ENCODE results near the gene WNT10A. TPM values are rescaled to one million over a fixed set of nuclear protein-coding genes. Genes with fewer than 3 reads are reported as not detected.

WNT10A gene
- total RNA-seq, 1 experiment from 2014 or later = 2.4 TPM

DNA sequence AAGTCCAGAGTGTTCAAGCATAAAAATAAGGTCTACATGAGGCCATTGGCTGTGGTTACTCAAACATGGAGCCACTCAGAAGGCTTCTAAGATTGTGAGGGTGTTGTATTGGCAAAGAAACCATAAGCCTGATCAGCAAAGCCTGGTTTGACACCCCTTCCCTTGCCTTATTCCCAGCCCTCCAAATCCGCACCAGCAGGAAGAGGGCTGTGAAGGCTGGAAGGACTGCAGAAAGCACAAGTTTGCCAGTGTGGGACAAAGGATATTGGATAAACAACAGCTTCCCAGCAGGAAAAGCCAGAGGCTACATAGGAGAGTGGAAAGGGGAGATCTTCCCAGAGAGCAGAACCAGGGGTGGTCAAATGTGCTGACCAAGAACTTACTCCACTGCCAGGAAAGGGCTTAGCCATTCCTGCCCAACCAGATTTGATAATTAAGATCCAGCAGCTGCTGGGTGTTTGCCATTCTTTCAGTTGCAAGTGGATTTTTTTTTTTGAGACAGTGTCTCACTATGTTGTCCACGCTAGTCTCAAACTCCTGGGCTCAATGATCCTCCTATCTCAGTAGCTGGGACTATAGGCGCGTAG is 47.5 kb upstream of the WNT10A start:
- Mint-ChIP-seq H3K9me3 (ENCODE audit: low read depth, unreplicated experiment) (peaks cover 4% of the 10 kb centered on the region), H3K4me1 (ENCODE audit: low read depth, unreplicated experiment) (peaks cover 22% of the 10 kb centered on the region), H3K4me3 (ENCODE audit: low read depth, unreplicated experiment) (no peak overlapping the region), H3K36me3 (ENCODE audit: insufficient read depth, unreplicated experiment) (no peaks in the 10 kb centered on the region), H3K27ac (ENCODE audit: unreplicated experiment) (no peak overlapping the region), H3K27me3 (ENCODE audit: unreplicated experiment) (peaks cover 55% of the 10 kb centered on the region)
- no TSS peak for BruUV-seq (replicated peaks)
- no peak for DNase-seq
- CTCF ChIA-PET = interaction anchor here (0.6 kb wide), 1 partner anchor 112 kb away, joined by 3 read pairs; no protein-coding TSS in a partner anchor
- intact Hi-C loops (cut with micrococcal nuclease; ENCODE audit: unreplicated experiment) = no loop called here
- TF ChIP-seq, protein P1, sequence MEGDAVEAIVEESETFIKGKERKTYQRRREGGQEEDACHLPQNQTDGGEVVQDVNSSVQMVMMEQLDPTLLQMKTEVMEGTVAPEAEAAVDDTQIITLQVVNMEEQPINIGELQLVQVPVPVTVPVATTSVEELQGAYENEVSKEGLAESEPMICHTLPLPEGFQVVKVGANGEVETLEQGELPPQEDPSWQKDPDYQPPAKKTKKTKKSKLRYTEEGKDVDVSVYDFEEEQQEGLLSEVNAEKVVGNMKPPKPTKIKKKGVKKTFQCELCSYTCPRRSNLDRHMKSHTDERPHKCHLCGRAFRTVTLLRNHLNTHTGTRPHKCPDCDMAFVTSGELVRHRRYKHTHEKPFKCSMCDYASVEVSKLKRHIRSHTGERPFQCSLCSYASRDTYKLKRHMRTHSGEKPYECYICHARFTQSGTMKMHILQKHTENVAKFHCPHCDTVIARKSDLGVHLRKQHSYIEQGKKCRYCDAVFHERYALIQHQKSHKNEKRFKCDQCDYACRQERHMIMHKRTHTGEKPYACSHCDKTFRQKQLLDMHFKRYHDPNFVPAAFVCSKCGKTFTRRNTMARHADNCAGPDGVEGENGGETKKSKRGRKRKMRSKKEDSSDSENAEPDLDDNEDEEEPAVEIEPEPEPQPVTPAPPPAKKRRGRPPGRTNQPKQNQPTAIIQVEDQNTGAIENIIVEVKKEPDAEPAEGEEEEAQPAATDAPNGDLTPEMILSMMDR (IDR thresholded peaks at IDR 0.05; ENCODE audit: unreplicated experiment) = no peak

- Mint-ChIP-seq H3K27me3 (ENCODE audit: unreplicated experiment) (peaks cover 45% of the 10 kb centered on the region), H3K4me3 (ENCODE audit: low read depth, unreplicated experiment) (no peak overlapping the region), H3K4me1 (ENCODE audit: low read depth, unreplicated experiment) (peaks cover 22% of the 10 kb centered on the region), H3K27ac (ENCODE audit: unreplicated experiment) (no peak overlapping the region), H3K9me3 (ENCODE audit: low read depth, unreplicated experiment) (peaks cover 4% of the 10 kb centered on the region), H3K36me3 (ENCODE audit: insufficient read depth, unreplicated experiment) (no peaks in the 10 kb centered on the region)
- CTCF ChIA-PET = interaction anchor here (0.9 kb wide), 1 partner anchor 147 kb away, joined by 3 read pairs; no protein-coding TSS in a partner anchor
- BruUV-seq (replicated peaks) = no TSS peak
- TF ChIP-seq, protein P1 (IDR thresholded peaks at IDR 0.05; ENCODE audit: unreplicated experiment) = no peak
- intact Hi-C loops (cut with micrococcal nuclease; ENCODE audit: unreplicated experiment) = no loop called here
- DNase-seq = peak; percentile 41
Measured at GRCh38 chr2:218834685-218835084, 46.0 kb upstream of the WNT10A start.

- CTCF ChIA-PET = no interaction called here
- H3K27me3 Mint-ChIP-seq (ENCODE audit: unreplicated experiment) = peaks cover 20% of the 10 kb centered on the region
- intact Hi-C loops (cut with micrococcal nuclease; ENCODE audit: unreplicated experiment) = no loop called here
- peaks cover 16% of the 10 kb centered on the region for H3K4me1 Mint-ChIP-seq (ENCODE audit: low read depth, unreplicated experiment)
- no peak overlapping the region for H3K27ac Mint-ChIP-seq (ENCODE audit: unreplicated experiment)
- no peak overlapping the region for H3K4me3 Mint-ChIP-seq (ENCODE audit: low read depth, unreplicated experiment)
- TF ChIP-seq, protein P1 (IDR thresholded peaks at IDR 0.05; ENCODE audit: unreplicated experiment) = no peak
- no peak for DNase-seq
- no peaks in the 10 kb centered on the region for H3K36me3 Mint-ChIP-seq (ENCODE audit: insufficient read depth, unreplicated experiment)
- no TSS peak for BruUV-seq (replicated peaks)
- H3K9me3 Mint-ChIP-seq (ENCODE audit: low read depth, unreplicated experiment) = peaks cover 4% of the 10 kb centered on the region
Measured at GRCh38 chr2:218837495-218837894, 43.2 kb upstream of the WNT10A start.

DNA sequence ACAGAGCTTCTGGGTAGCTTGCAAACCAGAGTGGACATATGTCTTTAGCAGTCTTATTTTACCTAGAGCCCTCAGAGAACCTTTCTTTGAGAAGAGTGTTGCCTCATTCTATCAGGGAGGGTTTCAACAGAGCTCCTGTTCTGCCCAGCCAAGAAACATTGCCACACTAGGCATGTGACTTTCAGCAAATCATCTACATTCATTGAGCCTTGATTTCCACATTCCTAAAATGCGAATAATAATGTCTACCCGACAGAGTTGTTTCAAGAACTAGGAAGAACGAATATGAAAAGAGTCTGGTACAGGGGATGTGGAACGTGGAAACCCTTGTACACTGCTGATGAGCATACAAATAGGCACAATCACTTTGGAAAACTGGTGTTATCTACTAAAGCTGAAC is 41.2 kb upstream of the WNT10A start:
- no TSS peak for BruUV-seq (replicated peaks)

More for the DNA sequence above, 41.2 kb upstream of the WNT10A start:
- TF ChIP-seq, protein P1 (IDR thresholded peaks at IDR 0.05; ENCODE audit: unreplicated experiment) = no peak
- intact Hi-C loops (cut with micrococcal nuclease; ENCODE audit: unreplicated experiment) = no loop called here
- no peak for DNase-seq
- Mint-ChIP-seq H3K27me3 (ENCODE audit: unreplicated experiment) (peaks cover 8% of the 10 kb centered on the region), H3K9me3 (ENCODE audit: low read depth, unreplicated experiment) (peaks cover 6% of the 10 kb centered on the region), H3K4me3 (ENCODE audit: low read depth, unreplicated experiment) (no peak overlapping the region), H3K27ac (ENCODE audit: unreplicated experiment) (no peak overlapping the region), H3K36me3 (ENCODE audit: insufficient read depth, unreplicated experiment) (no peaks in the 10 kb centered on the region), H3K4me1 (ENCODE audit: low read depth, unreplicated experiment) (peaks cover 6% of the 10 kb centered on the region)
- CTCF ChIA-PET = interaction anchor here (0.8 kb wide), 1 partner anchor 12 kb away, joined by 3 read pairs; no protein-coding TSS in a partner anchor
